GM12878 (cell line): ENCODE results near the gene SIK3. TPM values are rescaled to one million over a fixed set of nuclear protein-coding genes. Genes with fewer than 3 reads are reported as not detected.

Experiments used
- ATF2 ChIP-seq: IDR thresholded peaks from 2 replicates; pipeline ENCODE4 v1.6.1; 2012; ENCODE audit warnings: low read length, inconsistent platforms
- BMI1 ChIP-seq: fragments of 450-650 bp; IDR thresholded peaks from 2 replicates; pipeline ENCODE4 v1.6.1; 2016; ENCODE audit warnings: mild to moderate bottlenecking, moderate library complexity, borderline replicate concordance
- CBX3 ChIP-seq: fragments of 200-600 bp; sonication (generic); IDR thresholded peaks from 2 replicates; pipeline ENCODE4 v1.6.1; 2016; ENCODE audit warnings: low read depth, borderline replicate concordance
- FOXK2 ChIP-seq: fragments of 450-650 bp; IDR thresholded peaks from 2 replicates; pipeline ENCODE4 v1.6.1; 2017; ENCODE audit warnings: mild to moderate bottlenecking, moderate library complexity
- IKZF2 ChIP-seq, 2 experiments: fragments of 450-650 bp; IDR thresholded peaks; 2 replicates each; pipeline ENCODE4 v1.6.1; 2017; ENCODE audit warnings: mild to moderate bottlenecking in 2 of 2, moderate library complexity in 2 of 2
- JUNB ChIP-seq: IDR thresholded peaks from 2 replicates; pipeline ENCODE4 v1.6.1; 2016; ENCODE audit warnings: antibody characterized with exemption, mild to moderate bottlenecking
- MTA3 ChIP-seq: IDR thresholded peaks from 2 replicates; pipeline ENCODE4 v1.6.1; 2012; ENCODE audit warnings: low read length, inconsistent platforms, borderline replicate concordance
- MXI1 ChIP-seq: fragments of 150-350 bp; IDR thresholded peaks from 2 replicates; pipeline ENCODE4 v1.6.1; 2011; ENCODE audit warnings: low read depth, mild to moderate bottlenecking, inconsistent platforms, low read length, improper control_type of control experiment
- NFYB ChIP-seq: IDR thresholded peaks from 2 replicates; pipeline ENCODE4 v1.6.1; 2011; ENCODE audit warnings: low read depth, mild to moderate bottlenecking, low read length, improper control_type of control experiment, moderate library complexity; ENCODE audit not compliant: insufficient read depth
- POU2F2 ChIP-seq: IDR thresholded peaks from 3 replicates; pipeline ENCODE4 v1.6.1; 2011; ENCODE audit warnings: low read depth, mild to moderate bottlenecking, low read length, borderline replicate concordance
- RAD21 ChIP-seq: IDR thresholded peaks from 2 replicates; pipeline ENCODE4 v1.6.1; 2011; ENCODE audit warnings: mild to moderate bottlenecking, low read depth, low read length, moderate library complexity; ENCODE audit not compliant: insufficient read depth
- RBBP5 ChIP-seq: fragments of 200-600 bp; sonication (generic); conservative IDR thresholded peaks from 2 replicates; pipeline ENCODE4 v1.6.1; 2016
- SMAD1 ChIP-seq: fragments of 450-650 bp; IDR thresholded peaks from 2 replicates; pipeline ENCODE4 v1.6.1; 2018; ENCODE audit warnings: mild to moderate bottlenecking, low read depth; ENCODE audit not compliant: partially characterized antibody
- SMAD5 ChIP-seq: IDR thresholded peaks from 2 replicates; pipeline ENCODE4 v1.6.1; 2016; ENCODE audit warnings: antibody characterized with exemption, low read depth
- SMARCA5 ChIP-seq: fragments of 450-650 bp; IDR thresholded peaks from 2 replicates; pipeline ENCODE4 v1.6.1; 2017; ENCODE audit warnings: mild to moderate bottlenecking
- SPI1 ChIP-seq: IDR thresholded peaks from 2 replicates; pipeline ENCODE4 v1.6.1; 2011; ENCODE audit warnings: low read depth, mild to moderate bottlenecking, low read length, moderate library complexity, borderline replicate concordance; ENCODE audit not compliant: insufficient read depth
- YY1 ChIP-seq: IDR thresholded peaks from 2 replicates; pipeline ENCODE4 v1.6.1; 2011; ENCODE audit warnings: low read depth, mild to moderate bottlenecking, low read length
- ZBED1 ChIP-seq: IDR thresholded peaks from 2 replicates; pipeline ENCODE4 v1.6.1; 2016; ENCODE audit warnings: borderline replicate concordance
- ZBTB40 ChIP-seq: fragments of 450-650 bp; IDR thresholded peaks from 2 replicates; pipeline ENCODE4 v1.6.1; 2016; ENCODE audit warnings: mild to moderate bottlenecking, moderate library complexity, borderline replicate concordance
- polyA plus RNA-seq, 11 experiments: library from polyadenylated mRNA; depleted of rRNA in 4 of 11; unstranded in 6 of 11; stranded (reverse) in 5 of 11; fragments of >200 nt; fragmentation: Nextera tagmentation in 4 of 11; fragmentation: Illumina TruSeq in 1 of 11; extraction: Ambion mirVana in 4 of 11; extraction: Trizol in 1 of 11; gene quantifications; 1 replicate in 1 of 11; 2 replicates in 10 of 11; pipeline versions ENCODE4 v1.2.1 to v1.2.3, GENCODE V29; 2011 to 2016; ENCODE audit warnings: inconsistent platforms in 2 of 11, missing spikeins in 2 of 11, low read depth in 1 of 11
- total RNA-seq, 4 experiments: library from RNA; depleted of rRNA in 3 of 4; stranded (reverse); fragments of >200 nt in 3 of 4; fragmentation: Illumina TruSeq in 1 of 4; extraction: Trizol in 1 of 4; gene quantifications; 2 replicates each; pipeline versions ENCODE4 v1.2.1 to v1.2.3, GENCODE V29; 2013 to 2021
- TF ChIP-seq, protein P1 (sequence below): IDR thresholded peaks from 2 replicates; pipeline ENCODE4 v1.6.1; 2011; ENCODE audit warnings: borderline replicate concordance, low read depth, mild to moderate bottlenecking, moderate library complexity, low read length; ENCODE audit not compliant: insufficient read depth, poor library complexity, severe bottlenecking
- TF ChIP-seq, protein P2 (sequence below): fragments of 450-650 bp; IDR thresholded peaks from 2 replicates; pipeline ENCODE4 v1.6.1; 2018; ENCODE audit warnings: mild to moderate bottlenecking, low read depth, moderate library complexity; ENCODE audit not compliant: partially characterized antibody

SIK3 gene
- total and polyA plus RNA-seq, 10 of the 15 experiments (the other 5 are each of a cell fraction or from before 2014, with no cell fraction given), result 2.5 to 31.9 (median 11.1) TPM

- TF ChIP-seq MXI1 (peak; percentile 50), FOXK2 (no peak), SMAD1 (no peak), RAD21 (no peak), BMI1 (no peak), SPI1 (peak; percentile 73; the same call in 1 of the 2 replicates), ZBED1 (no peak), RBBP5 (no peak), CBX3 (no peak), IKZF2 (IDR thresholded peaks at IDR 0.05) (peak; percentile 51 to 53; a peak in 2 of 4 replicates), ATF2 (peak; percentile 58; the same call in 1 of the 2 replicates), YY1 (peak; percentile 49), SMARCA5 (0 out of 2 replicates have a peak, but pooled peaks have one; percentile 16), ZBTB40 (peak; percentile 43; the same call in 1 of the 2 replicates), NFYB (0 out of 2 replicates have a peak, but pooled peaks have one; percentile 37), JUNB (peak; percentile 49), MTA3 (peak; percentile 58; the same call in 1 of the 2 replicates), SMAD5 (no peak; the same call in 1 of the 2 replicates), POU2F2 (peak; percentile 45; the same call in 1 of the 3 replicates)
- TF ChIP-seq, protein P1, sequence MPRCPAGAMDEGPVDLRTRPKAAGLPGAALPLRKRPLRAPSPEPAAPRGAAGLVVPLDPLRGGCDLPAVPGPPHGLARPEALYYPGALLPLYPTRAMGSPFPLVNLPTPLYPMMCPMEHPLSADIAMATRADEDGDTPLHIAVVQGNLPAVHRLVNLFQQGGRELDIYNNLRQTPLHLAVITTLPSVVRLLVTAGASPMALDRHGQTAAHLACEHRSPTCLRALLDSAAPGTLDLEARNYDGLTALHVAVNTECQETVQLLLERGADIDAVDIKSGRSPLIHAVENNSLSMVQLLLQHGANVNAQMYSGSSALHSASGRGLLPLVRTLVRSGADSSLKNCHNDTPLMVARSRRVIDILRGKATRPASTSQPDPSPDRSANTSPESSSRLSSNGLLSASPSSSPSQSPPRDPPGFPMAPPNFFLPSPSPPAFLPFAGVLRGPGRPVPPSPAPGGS, result peak; percentile 61
- TF ChIP-seq, protein P2, sequence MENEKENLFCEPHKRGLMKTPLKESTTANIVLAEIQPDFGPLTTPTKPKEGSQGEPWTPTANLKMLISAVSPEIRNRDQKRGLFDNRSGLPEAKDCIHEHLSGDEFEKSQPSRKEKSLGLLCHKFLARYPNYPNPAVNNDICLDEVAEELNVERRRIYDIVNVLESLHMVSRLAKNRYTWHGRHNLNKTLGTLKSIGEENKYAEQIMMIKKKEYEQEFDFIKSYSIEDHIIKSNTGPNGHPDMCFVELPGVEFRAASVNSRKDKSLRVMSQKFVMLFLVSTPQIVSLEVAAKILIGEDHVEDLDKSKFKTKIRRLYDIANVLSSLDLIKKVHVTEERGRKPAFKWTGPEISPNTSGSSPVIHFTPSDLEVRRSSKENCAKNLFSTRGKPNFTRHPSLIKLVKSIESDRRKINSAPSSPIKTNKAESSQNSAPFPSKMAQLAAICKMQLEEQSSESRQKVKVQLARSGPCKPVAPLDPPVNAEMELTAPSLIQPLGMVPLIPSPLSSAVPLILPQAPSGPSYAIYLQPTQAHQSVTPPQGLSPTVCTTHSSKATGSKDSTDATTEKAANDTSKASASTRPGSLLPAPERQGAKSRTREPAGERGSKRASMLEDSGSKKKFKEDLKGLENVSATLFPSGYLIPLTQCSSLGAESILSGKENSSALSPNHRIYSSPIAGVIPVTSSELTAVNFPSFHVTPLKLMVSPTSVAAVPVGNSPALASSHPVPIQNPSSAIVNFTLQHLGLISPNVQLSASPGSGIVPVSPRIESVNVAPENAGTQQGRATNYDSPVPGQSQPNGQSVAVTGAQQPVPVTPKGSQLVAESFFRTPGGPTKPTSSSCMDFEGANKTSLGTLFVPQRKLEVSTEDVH, result no peak
Observed at GRCh38 chr11:116853461-116854073, 244.7 kb downstream of the SIK3 start (continued).
